ENCODE data around the gene SAXO2.
"Not testable (repeated sequence)": the region's sequence is repeated elsewhere in the genome, so short reads cannot be mapped to it uniquely, and the experiment has no call there.

Gene SAXO2

GRCh38 chr15:82333603-82334553 is 71.3 kb downstream of the SAXO2 start:
- DNase-seq (ENCODE audit: low read depth in 2 of 2) = not testable (repeated sequence)
